Measurements from ENCODE around the gene INPP4A.

INPP4A gene

GRCh38 chr2:98515250-98515991 is 70.8 kb downstream of the INPP4A start:
- DNase-seq = no peak

GRCh38 chr2:98516571-98516970 is 71.9 kb downstream of the INPP4A start:
- DNase-seq = no peak

- DNase-seq = no peak
Measured at GRCh38 chr2:98517636-98518035, 73.0 kb downstream of the INPP4A start.

- peak; percentile 69 to 71 for DNase-seq
Measured at GRCh38 chr2:98518101-98518500, 73.4 kb downstream of the INPP4A start.

GRCh38 chr2:98519156-98519555 is 74.5 kb downstream of the INPP4A start:
- no peak for DNase-seq

GRCh38 chr2:98519851-98520250 is 75.2 kb downstream of the INPP4A start:
- no peak for DNase-seq

GRCh38 chr2:98520806-98521205 is 76.1 kb downstream of the INPP4A start:
- DNase-seq = no peak

- no peak for DNase-seq
Measured at GRCh38 chr2:98521266-98521665, 76.6 kb downstream of the INPP4A start.

GRCh38 chr2:98522854-98523253 is 78.2 kb downstream of the INPP4A start:
- DNase-seq = no peak

GRCh38 chr2:98524168-98524567 is 79.5 kb downstream of the INPP4A start:
- no peak for DNase-seq

- DNase-seq = no peak
Measured at GRCh38 chr2:98528349-98528748, 83.7 kb downstream of the INPP4A start.

- no peak for DNase-seq
Measured at GRCh38 chr2:98530114-98530513, 85.5 kb downstream of the INPP4A start.

- DNase-seq = no peak
Measured at GRCh38 chr2:98532756-98533155, 88.1 kb downstream of the INPP4A start.

- no peak for DNase-seq
Measured at GRCh38 chr2:98533547-98533946, 88.9 kb downstream of the INPP4A start.

- no peak for DNase-seq
Measured at GRCh38 chr2:98534761-98535160, 90.1 kb downstream of the INPP4A start.

GRCh38 chr2:98535971-98536677 is 91.5 kb downstream of the INPP4A start:
- DNase-seq = no peak

GRCh38 chr2:98537390-98538126 is 92.9 kb downstream of the INPP4A start:
- DNase-seq = no peak

- no peak for DNase-seq
Measured at GRCh38 chr2:98538280-98539041, 93.8 kb downstream of the INPP4A start.

- no peak for DNase-seq
Measured at GRCh38 chr2:98539056-98539735, 94.5 kb downstream of the INPP4A start.

- no peak for DNase-seq
Measured at GRCh38 chr2:98540536-98540935, 95.9 kb downstream of the INPP4A start.

- no peak for DNase-seq
Measured at GRCh38 chr2:98541489-98541888, 96.8 kb downstream of the INPP4A start.

GRCh38 chr2:98541906-98542305 is 97.2 kb downstream of the INPP4A start:
- DNase-seq = no peak

Data from activated T-cell treated with anti-CD3 and anti-CD28 coated beads, Interleukin-2, amount 50 U/mL, for 48 hours (primary cell).